IMR-90 (cell line): ENCODE measurements around the gene TNFRSF21. TPM values are rescaled to one million over a fixed set of nuclear protein-coding genes. Genes with fewer than 3 reads are reported as not detected.
"Not testable (repeated sequence)": the region's sequence is repeated elsewhere in the genome, so short reads cannot be mapped to it uniquely, and the experiment has no call there.

Experiments
- ATAC-seq: fragments of 200-7000 bp; cut with Tn5 transposase; 2 replicates; pipeline ENCODE4 v1.9.1; 2020; ENCODE audit warnings: low read depth, mild to moderate bottlenecking, moderate library complexity
- BruUV-seq: library from RNA; stranded (reverse); fragments of 400-500 nt; replicated peaks from 2 replicates; lab custom pipeline; 2021; lab: Mats Ljungman, UMichigan
- CTCF ChIA-PET: fragments of 300-600 bp; formaldehyde crosslinking; extraction: SDS; loops from one replicate; lab custom pipeline; 2021; ENCODE audit warnings: antibody characterized with exemption; lab: Yijun Ruan, JAX
- POLR2A ChIA-PET: fragments of 300-600 bp; sonication (Branson Sonifier 250); formaldehyde crosslinking; loops from one replicate; lab custom pipeline; 2022; ENCODE audit warnings: antibody characterized with exemption; ENCODE audit not compliant: unreplicated experiment; lab: Charles Lee
- DNase-seq: peaks from one replicate; pipeline ENCODE4 v3.0.0; 2013
- H2AFZ ChIP-seq: replicated peaks from 2 replicates; pipeline ENCODE3; 2013; ENCODE audit warnings: low read length, mild to moderate bottlenecking; ENCODE audit not compliant: poor library complexity
- H2AK5ac ChIP-seq: 2 replicates; pipeline ENCODE4 v1.6.1; 2013; ENCODE audit warnings: low read depth, low read length, inconsistent platforms
- H2AK9ac ChIP-seq: replicated peaks from 2 replicates; pipeline ENCODE3; 2013; ENCODE audit warnings: mild to moderate bottlenecking, low read depth, low read length, moderate library complexity; ENCODE audit not compliant: poor library complexity
- H2BK120ac ChIP-seq: 2 replicates; pipeline ENCODE4 v1.6.1; 2013; ENCODE audit warnings: low read depth, low read length, inconsistent platforms
- H2BK15ac ChIP-seq: 3 replicates; pipeline ENCODE4 v1.6.1; 2013; ENCODE audit warnings: low read depth, low read length, inconsistent platforms
- H2BK20ac ChIP-seq: 2 replicates; pipeline ENCODE4 v1.6.1; 2013; ENCODE audit warnings: low read depth, mild to moderate bottlenecking, inconsistent platforms, low read length, moderate library complexity
- H2BK5ac ChIP-seq: 2 replicates; pipeline ENCODE4 v1.6.1; 2013; ENCODE audit warnings: mild to moderate bottlenecking, low read depth, low read length, inconsistent platforms; ENCODE audit not compliant: poor library complexity, severe bottlenecking
- H3K14ac ChIP-seq: replicated peaks from 2 replicates; pipeline ENCODE4 v1.6.1; 2013; ENCODE audit warnings: low read depth, low read length, inconsistent platforms
- H3K18ac ChIP-seq: 2 replicates; pipeline ENCODE4 v1.6.1; 2013; ENCODE audit warnings: low read depth, low read length, control low read depth
- H3K23ac ChIP-seq: 2 replicates; pipeline ENCODE4 v1.6.1; 2013; ENCODE audit warnings: low read depth, low read length, inconsistent platforms
- H3K27ac ChIP-seq: 2 replicates; pipeline ENCODE4 v1.5.1; 2013; ENCODE audit warnings: mild to moderate bottlenecking, control low read depth, low read length; ENCODE audit not compliant: insufficient read depth
- H3K27me3 ChIP-seq: 2 replicates; pipeline ENCODE4 v1.6.1; 2013; ENCODE audit warnings: low read length; ENCODE audit not compliant: control insufficient read depth, insufficient read depth
- H3K36me3 ChIP-seq: 2 replicates; pipeline ENCODE4 v1.6.1; 2013; ENCODE audit warnings: low read length, mixed read lengths; ENCODE audit not compliant: control insufficient read depth, insufficient read depth
- H3K4ac ChIP-seq: 2 replicates; pipeline ENCODE4 v1.6.1; 2013; ENCODE audit warnings: low read depth, low read length, inconsistent platforms
- H3K4me1 ChIP-seq: 2 replicates; pipeline ENCODE4 v1.6.1; 2013; ENCODE audit warnings: low read length, mixed read lengths; ENCODE audit not compliant: control insufficient read depth, insufficient read depth
- H3K4me2 ChIP-seq: 2 replicates; pipeline ENCODE4 v1.6.1; 2013; ENCODE audit warnings: low read depth, mild to moderate bottlenecking, control low read depth, low read length, moderate library complexity
- H3K4me3 ChIP-seq: 2 replicates; pipeline ENCODE4 v1.5.1; 2013; ENCODE audit warnings: low read depth, mild to moderate bottlenecking, control low read depth, low read length, moderate library complexity; ENCODE audit not compliant: insufficient read depth
- H3K56ac ChIP-seq: 2 replicates; pipeline ENCODE4 v1.6.1; 2013; ENCODE audit warnings: low read length, inconsistent platforms; ENCODE audit not compliant: insufficient read depth; ENCODE audit errors: extremely low read depth
- H3K79me1 ChIP-seq, 2 experiments: 2 replicates each; pipeline ENCODE4 v1.6.1; 2013; ENCODE audit warnings: low read length in 2 of 2, inconsistent platforms in 1 of 2, low read depth in 1 of 2
- H3K9ac ChIP-seq: 2 replicates; pipeline ENCODE4 v1.6.1; 2013; ENCODE audit warnings: low read depth, low read length, control low read depth
- H3K9me1 ChIP-seq: 2 replicates; pipeline ENCODE4 v1.6.1; 2013; ENCODE audit warnings: low read length, inconsistent platforms; ENCODE audit not compliant: insufficient read depth
- H3K9me3 ChIP-seq: 2 replicates; pipeline ENCODE4 v1.6.1; 2013; ENCODE audit warnings: low read length; ENCODE audit not compliant: control insufficient read depth, insufficient read depth
- H4K20me1 ChIP-seq: 2 replicates; pipeline ENCODE4 v1.6.1; 2013; ENCODE audit warnings: low read length, inconsistent platforms; ENCODE audit not compliant: insufficient read depth
- H4K5ac ChIP-seq: 2 replicates; pipeline ENCODE4 v1.6.1; 2013; ENCODE audit warnings: mild to moderate bottlenecking, low read depth, low read length, control low read depth
- H4K8ac ChIP-seq, 2 experiments: 2 replicates each; pipeline ENCODE4 v1.6.1; 2013; ENCODE audit warnings: low read depth in 2 of 2, low read length in 2 of 2, control low read depth in 1 of 2, inconsistent platforms in 1 of 2
- H4K91ac ChIP-seq: 2 replicates; pipeline ENCODE4 v1.6.1; 2013; ENCODE audit warnings: low read depth, low read length, inconsistent platforms; ENCODE audit not compliant: insufficient read depth
- WGBS, 2 experiments: methylation state at CpG; one replicate each; pipeline versions ENCODE4 v1.1.5 to v1.1.7; 2013; ENCODE audit warnings: missing lambda C conversion rate in 2 of 2; ENCODE audit not compliant: insufficient read length in 1 of 2; ENCODE audit errors: extremely low coverage in 2 of 2; 5-methylcytosine and 5-hydroxymethylcytosine counted together
- dilution Hi-C: fragments of 300-500 bp; cut with HindIII; formaldehyde crosslinking; loops from one replicate; pipeline ENCODE4 v1.14.3; 2018; ENCODE audit warnings: low sequenced_read_pairs; ENCODE audit not compliant: unreplicated experiment
- in situ Hi-C: fragments of 300-500 bp; cut with MboI; formaldehyde crosslinking; loops from 3 replicates; pipeline ENCODE4 v1.14.3; 2019; ENCODE audit warnings: low sequenced_read_pairs, inconsistent platforms, mixed read lengths
- intact Hi-C: fragments of 100-400 bp; cut with micrococcal nuclease; formaldehyde crosslinking; loops from 2 replicates; pipeline ENCODE4 v1.10.0; 2022
- polyA plus RNA-seq, 3 experiments: library from polyadenylated mRNA; depleted of rRNA; stranded (reverse); fragments of >200 nt; gene quantifications; 2 replicates each; pipeline ENCODE4 v1.2.3, GENCODE V29; 2012; ENCODE audit warnings: low replicate concordance in 1 of 3
- total RNA-seq: library from RNA; depleted of rRNA; stranded (reverse); fragments of >200 nt; gene quantifications from 2 replicates; pipeline ENCODE4 v1.2.3, GENCODE V29; 2012

TNFRSF21 gene
- total and polyA plus RNA-seq, 2 of the 4 experiments (the other 2 are of a cell fraction) = 2.9 to 6.9 TPM

- H3K23ac ChIP-seq, intact Hi-C loops, H3K9me1 ChIP-seq, H3K4me3 ChIP-seq, H2AK5ac ChIP-seq, POLR2A ChIA-PET, H4K20me1 ChIP-seq, DNase-seq, H4K5ac ChIP-seq, H2BK20ac ChIP-seq, H3K56ac ChIP-seq, H3K18ac ChIP-seq, H2BK120ac ChIP-seq, H3K36me3 ChIP-seq, H3K14ac ChIP-seq, H3K27ac ChIP-seq, dilution Hi-C loops, H3K4ac ChIP-seq, H3K4me2 ChIP-seq, H4K8ac ChIP-seq, H2BK5ac ChIP-seq, H2AK9ac ChIP-seq, H3K79me1 ChIP-seq, H4K91ac ChIP-seq, H3K4me1 ChIP-seq, H2AFZ ChIP-seq, H2BK15ac ChIP-seq, H3K9me3 ChIP-seq, BruUV-seq, CTCF ChIA-PET, ATAC-seq, in situ Hi-C loops, H3K9ac ChIP-seq, H3K27me3 ChIP-seq: not testable (repeated sequence)
- 100% methylated on average over 2 of the region's 3 CpGs; no CpG with 5 or more reads in 1 of the 2 experiments for WGBS, 2 experiments
Measured at GRCh38 chr6:47228093-47228492, 81.6 kb downstream of the TNFRSF21 start.

DNA sequence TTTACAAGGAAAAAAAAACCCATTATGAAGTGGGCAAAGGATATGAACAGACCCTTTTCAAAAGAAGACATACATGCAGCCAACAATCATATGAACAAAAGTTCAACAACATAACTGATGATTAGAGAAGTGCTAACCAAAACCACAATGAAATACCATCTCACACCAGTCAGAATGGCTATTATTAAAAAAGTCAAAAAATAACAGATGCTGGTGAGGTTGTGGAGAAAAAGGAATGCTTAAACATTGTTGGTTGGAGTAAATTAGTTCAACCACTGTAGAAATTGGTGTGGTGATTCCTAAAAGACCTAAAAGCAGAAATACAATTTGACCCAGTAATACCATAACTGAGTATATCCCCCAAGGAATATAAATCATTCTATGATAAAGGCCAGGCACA is 86.5 kb downstream of the TNFRSF21 start:
- H4K91ac ChIP-seq, H2BK15ac ChIP-seq, H2BK5ac ChIP-seq, H3K9me1 ChIP-seq, CTCF ChIA-PET, H2AK9ac ChIP-seq, H3K14ac ChIP-seq, H2AFZ ChIP-seq, BruUV-seq, H3K79me1 ChIP-seq, H2BK20ac ChIP-seq, H2BK120ac ChIP-seq, H3K4me1 ChIP-seq, H3K56ac ChIP-seq, in situ Hi-C loops, H3K27me3 ChIP-seq, H3K9ac ChIP-seq, DNase-seq, H2AK5ac ChIP-seq, POLR2A ChIA-PET, H3K18ac ChIP-seq, H3K9me3 ChIP-seq, H3K36me3 ChIP-seq, H3K4me3 ChIP-seq, H3K27ac ChIP-seq, dilution Hi-C loops, ATAC-seq, H3K23ac ChIP-seq, H4K8ac ChIP-seq, H3K4ac ChIP-seq, H4K5ac ChIP-seq, intact Hi-C loops, H4K20me1 ChIP-seq, H3K4me2 ChIP-seq: not testable (repeated sequence)
